Measurements from ENCODE around the gene AOPEP. TPM values are rescaled to one million over a fixed set of nuclear protein-coding genes. Genes with fewer than 3 reads are reported as not detected.

The AOPEP gene
- total RNA-seq, 1 experiment from 2014 or later, result 36.4 TPM

GRCh38 chr9:94915476-94916450 lies 189.3 kb downstream of the AOPEP start:
- ChIA-PET CTCF (no interaction called here), POLR2A (no interaction called here)
- H3K27me3 ChIP-seq (ENCODE audit: control insufficient read depth, insufficient read depth, low read length), result no peaks in the 10 kb centered on the region
- TF ChIP-seq REST (IDR thresholded peaks at IDR 0.05; ENCODE audit: insufficient read depth in 1 of 2, low read depth in 2 of 2, low read length in 1 of 2) (no peak), CTCF (IDR thresholded peaks at IDR 0.05) (no peak)
- peak overlapping the region; percentile 98 for H3K27ac ChIP-seq (ENCODE audit: low read length)
- H3K9me3 ChIP-seq (ENCODE audit: control insufficient read depth, insufficient read depth, low read depth, low read length), result no peaks in the 10 kb centered on the region
- intact Hi-C loops (cut with micrococcal nuclease; ENCODE audit: unreplicated experiment) (no loop called here), in situ Hi-C loops (cut with HindIII; ENCODE audit: low pct_unique_long_range_greater_than_20kb, low sequenced_read_pairs) (no loop called here)
- ATAC-seq (no peak), DNase-seq (ENCODE audit: low read depth, low spot score) (no peak)
- no TSS peak for BruUV-seq (replicated peaks)
- H3K4me1 ChIP-seq (ENCODE audit: control insufficient read depth, insufficient read depth, low read length), result peaks cover 85% of the 10 kb centered on the region
- no peaks in the 10 kb centered on the region for H3K36me3 ChIP-seq (ENCODE audit: control insufficient read depth, insufficient read depth, low read length)
- H3K4me3 ChIP-seq (ENCODE audit: low read depth in 2 of 2, low read length in 2 of 2), result no peak overlapping the region

- ATAC-seq (no peak), DNase-seq (ENCODE audit: low read depth, low spot score) (no peak)
- Histone ChIP-seq H3K4me3 (ENCODE audit: low read depth in 2 of 2, low read length in 2 of 2) (no peak overlapping the region), H3K27me3 (ENCODE audit: control insufficient read depth, insufficient read depth, low read length) (no peaks in the 10 kb centered on the region), H3K9me3 (ENCODE audit: control insufficient read depth, insufficient read depth, low read depth, low read length) (no peaks in the 10 kb centered on the region), H3K36me3 (ENCODE audit: control insufficient read depth, insufficient read depth, low read length) (no peaks in the 10 kb centered on the region), H3K4me1 (ENCODE audit: control insufficient read depth, insufficient read depth, low read length) (peaks cover 85% of the 10 kb centered on the region), H3K27ac (ENCODE audit: low read length) (peak overlapping the region; percentile 98)
- no peak for TF ChIP-seq SIN3A (IDR thresholded peaks at IDR 0.05; ENCODE audit: borderline replicate concordance, insufficient read depth, low read depth, low read length)
- intact Hi-C loops (cut with micrococcal nuclease; ENCODE audit: unreplicated experiment), result no loop called here
- BruUV-seq (replicated peaks), result no TSS peak
- CTCF ChIA-PET, result no interaction called here
- POLR2A ChIA-PET, result no interaction called here
- in situ Hi-C loops (cut with HindIII; ENCODE audit: low pct_unique_long_range_greater_than_20kb, low sequenced_read_pairs), result no loop called here
Measured at GRCh38 chr9:94916956-94917355, 190.5 kb downstream of the AOPEP start.

- no peak for TF ChIP-seq REST (IDR thresholded peaks at IDR 0.05; ENCODE audit: insufficient read depth in 1 of 2, low read depth in 2 of 2, low read length in 1 of 2)
- no peak for TF ChIP-seq TCF7L2 (IDR thresholded peaks at IDR 0.05; ENCODE audit: low read depth, low read length)
- no peak for TF ChIP-seq SIN3A (IDR thresholded peaks at IDR 0.05; ENCODE audit: borderline replicate concordance, insufficient read depth, low read depth, low read length)
- TF ChIP-seq CTCF (IDR thresholded peaks at IDR 0.05), result no peak
- no peak for TF ChIP-seq POLR2AphosphoS5 (IDR thresholded peaks at IDR 0.05; ENCODE audit: low read depth, low read length)
- no peaks in the 10 kb centered on the region for H3K36me3 ChIP-seq (ENCODE audit: control insufficient read depth, insufficient read depth, low read length)
- no peaks in the 10 kb centered on the region for H3K27me3 ChIP-seq (ENCODE audit: control insufficient read depth, insufficient read depth, low read length)
- no TSS peak for BruUV-seq (replicated peaks)
- in situ Hi-C loops (cut with HindIII; ENCODE audit: low pct_unique_long_range_greater_than_20kb, low sequenced_read_pairs), result no loop called here
- H3K4me1 ChIP-seq (ENCODE audit: control insufficient read depth, insufficient read depth, low read length), result peaks cover 87% of the 10 kb centered on the region
- no peak overlapping the region for H3K4me3 ChIP-seq (ENCODE audit: low read depth in 2 of 2, low read length in 2 of 2)
- POLR2A ChIA-PET, result no interaction called here
- H3K9me3 ChIP-seq (ENCODE audit: control insufficient read depth, insufficient read depth, low read depth, low read length), result no peaks in the 10 kb centered on the region
- CTCF ChIA-PET, result no interaction called here
- H3K27ac ChIP-seq (ENCODE audit: low read length), result peak overlapping the region; percentile 98
- ATAC-seq (no peak), DNase-seq (ENCODE audit: low read depth, low spot score) (no peak)
- intact Hi-C loops (cut with micrococcal nuclease; ENCODE audit: unreplicated experiment), result no loop called here
Measured at GRCh38 chr9:94918038-94918753, 191.7 kb downstream of the AOPEP start.

Data from Panc1 (cell line).